Renal cortex interstitium (tissue), 11 donors: ENCODE measurements around the gene CCDC34. TPM values are rescaled to one million over a fixed set of nuclear protein-coding genes. Genes with fewer than 3 reads are reported as not detected.

Source experiments
- DNase-seq, 11 donors: peaks; one replicate each; pipeline ENCODE4 v3.0.0-alpha.2; 2013; ENCODE audit warnings: low read depth in 9 of 11, low spot score in 4 of 11; ENCODE audit errors: extremely low read depth in 1 of 11
- polyA plus RNA-seq, 3 donors: library from polyadenylated mRNA; unstranded; fragments of 120-200 nt; gene quantifications; one replicate each; pipeline ENCODE4 v1.2.1, GENCODE V29; 2013; ENCODE audit not compliant: insufficient read length in 3 of 3

The CCDC34 gene
- polyA plus RNA-seq, 3 donors, result 28.1 to 34.4 (median 31.8) TPM

DNA sequence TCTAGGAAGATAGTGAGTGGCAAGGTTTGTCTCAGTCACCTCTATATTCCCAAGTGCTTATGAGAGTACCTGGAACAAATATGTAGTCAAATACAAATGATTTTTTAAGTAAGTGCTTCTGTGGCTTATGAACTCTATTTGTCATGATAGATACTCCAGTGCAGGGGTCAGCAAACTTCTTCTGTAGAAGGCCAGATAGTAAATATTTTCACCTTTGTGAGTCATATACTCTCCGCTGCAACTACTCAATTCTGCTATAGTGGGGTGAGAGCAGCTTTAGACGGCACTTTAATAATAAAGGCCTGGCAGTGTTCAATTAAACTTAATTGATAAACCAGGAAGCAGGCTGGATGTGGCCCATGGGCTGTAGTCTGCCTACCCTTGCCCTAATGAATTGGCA, 12.4 kb upstream of the CCDC34 start:
- DNase-seq, result no peak

DNA sequence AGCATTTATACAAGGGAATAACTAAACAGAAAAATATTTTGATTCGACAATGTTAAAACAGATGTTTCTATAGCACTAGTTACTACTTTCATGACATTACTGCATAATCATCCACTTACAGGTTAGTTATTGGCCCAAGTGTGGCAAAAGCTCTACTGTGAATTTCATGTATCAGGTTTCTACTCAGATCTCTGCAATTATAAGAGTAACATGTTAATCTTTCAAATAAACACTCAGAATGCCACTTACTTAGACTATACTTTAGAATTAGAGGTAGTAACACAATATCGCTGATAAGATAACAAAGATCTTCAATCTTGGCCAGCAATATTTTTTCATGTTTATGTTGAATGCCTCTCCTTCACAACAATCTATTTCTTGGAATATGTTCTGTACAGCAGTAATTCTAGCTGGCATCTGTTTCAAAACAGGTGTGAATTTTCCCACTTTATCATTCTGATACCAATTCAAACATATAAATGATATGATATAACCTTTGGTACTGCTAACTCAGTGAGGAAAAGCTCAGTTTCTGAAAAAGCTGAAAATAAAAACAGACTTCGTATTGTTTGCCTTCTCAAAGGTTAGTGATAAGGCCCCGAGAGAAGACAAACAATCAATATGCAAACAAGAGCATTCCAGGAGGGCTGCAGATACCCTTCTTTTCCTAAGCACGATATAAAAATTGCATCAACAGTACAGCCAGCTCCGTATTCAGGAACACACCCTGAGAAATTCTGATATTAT, 11.0 kb upstream of the CCDC34 start:
- DNase-seq, result no peak

DNA sequence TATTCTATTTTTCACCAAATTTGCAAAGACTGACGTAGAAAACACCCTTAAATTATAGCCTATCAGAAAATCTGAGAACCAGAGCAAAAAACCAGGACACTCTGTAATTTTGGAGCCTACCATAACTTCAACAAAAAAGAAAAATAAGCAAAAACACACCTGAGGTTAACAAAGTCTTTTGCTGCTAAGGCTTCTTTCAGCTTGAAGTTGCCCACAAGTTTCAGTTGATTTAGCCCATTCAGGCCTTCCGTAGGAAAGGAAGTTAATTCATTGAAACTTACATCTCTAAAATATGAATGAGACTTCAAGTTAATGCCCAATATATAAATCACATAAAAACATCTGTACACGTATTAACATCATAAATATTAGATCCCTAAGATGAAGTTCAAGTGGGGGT, 10.4 kb upstream of the CCDC34 start:
- DNase-seq, result no peak

GRCh38 chr11:27372164-27372563, 9.1 kb upstream of the CCDC34 start:
- no peak for DNase-seq

DNA sequence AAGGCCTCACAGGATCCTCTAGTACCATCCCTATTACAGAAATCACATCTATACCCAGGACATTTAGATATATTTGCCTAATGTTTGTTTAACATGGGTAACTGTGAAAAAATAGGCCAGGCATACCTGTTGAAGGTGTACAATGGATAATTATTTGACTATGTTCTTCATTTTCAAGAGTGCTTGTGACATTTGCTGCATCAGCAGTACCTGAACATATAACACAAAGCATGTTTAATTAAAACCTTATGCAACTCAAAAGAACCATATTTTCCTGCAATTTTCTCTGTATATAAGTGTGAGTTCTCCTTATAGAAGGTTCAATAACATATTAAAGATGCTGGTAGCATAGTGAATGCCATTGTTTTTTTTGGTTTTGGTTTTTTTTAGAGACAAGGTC, 8.5 kb upstream of the CCDC34 start:
- DNase-seq, result no peak

- DNase-seq, result no peak
Observed at GRCh38 chr11:27370374-27370773, 7.4 kb upstream of the CCDC34 start.

DNA sequence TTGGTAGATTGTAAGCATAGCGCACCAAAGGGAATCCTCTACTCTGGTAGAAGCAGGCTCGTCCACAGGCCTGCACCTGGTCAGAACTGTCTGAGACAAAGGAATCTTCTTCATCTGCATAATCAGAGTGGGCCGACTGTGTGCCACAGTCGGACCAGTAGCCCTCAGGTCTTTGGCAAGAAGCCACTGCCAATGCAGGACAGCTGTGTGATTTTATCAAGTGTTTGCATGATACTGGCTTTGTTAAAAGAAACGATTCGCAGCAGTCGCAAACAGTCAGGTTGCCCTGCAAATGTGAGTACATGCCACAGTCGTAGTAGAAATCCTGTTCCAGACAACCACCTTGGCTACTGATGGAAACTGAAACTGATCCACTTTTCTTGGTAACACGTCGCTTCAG, 4.9 kb upstream of the CCDC34 start:
- no peak for DNase-seq

DNA sequence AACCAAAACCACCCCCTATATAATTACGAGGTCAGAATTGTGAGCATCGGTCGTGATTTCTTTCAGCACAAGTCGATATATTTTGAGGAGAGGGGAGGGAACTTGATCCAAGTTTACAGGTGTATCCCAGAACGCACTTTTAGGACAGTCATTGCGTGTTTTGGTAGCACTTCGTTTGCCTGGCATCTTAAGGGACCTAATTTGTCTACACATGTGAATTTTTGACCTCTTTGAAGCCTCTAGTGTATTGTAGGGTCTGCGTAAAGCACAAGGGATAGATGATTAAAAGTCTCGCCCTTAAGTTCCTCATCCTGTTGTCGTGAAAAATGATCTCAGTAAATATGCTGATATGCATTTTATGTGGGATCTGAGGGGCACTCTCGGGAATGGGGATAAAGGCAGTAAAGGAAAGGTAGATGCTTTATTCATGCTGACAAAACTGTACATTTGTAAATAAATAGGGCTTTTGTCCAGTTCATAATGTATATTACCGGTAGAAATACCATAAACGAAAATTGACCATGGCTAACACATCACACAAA, 632 bp upstream of the CCDC34 start:
- no peak for DNase-seq

GRCh38 chr11:27361649-27362431, 1.2 kb downstream of the CCDC34 start:
- DNase-seq, result no peak

GRCh38 chr11:27358296-27358695, 4.7 kb downstream of the CCDC34 start:
- DNase-seq, result no peak

DNA sequence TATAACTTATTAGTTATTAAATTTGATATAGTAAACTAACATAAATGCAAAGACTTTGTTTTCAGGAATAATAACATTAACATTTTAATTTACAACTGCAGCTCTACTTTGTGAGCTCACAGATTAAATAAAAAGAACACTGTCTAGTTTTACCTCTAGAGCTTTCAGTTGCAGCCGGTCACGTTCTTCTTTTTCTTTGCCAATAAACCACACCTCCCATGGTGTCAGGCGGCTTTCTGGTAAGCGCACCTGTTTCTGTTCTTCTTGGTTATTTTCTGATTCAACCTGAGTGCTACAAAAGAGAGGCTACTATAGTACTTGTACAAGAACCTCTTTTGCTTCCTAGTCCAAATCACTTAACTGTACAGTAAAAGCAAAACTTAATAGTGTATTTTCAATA, 5.8 kb downstream of the CCDC34 start:
- DNase-seq, result no peak

GRCh38 chr11:27356624-27357222, 6.3 kb downstream of the CCDC34 start:
- no peak for DNase-seq

DNA sequence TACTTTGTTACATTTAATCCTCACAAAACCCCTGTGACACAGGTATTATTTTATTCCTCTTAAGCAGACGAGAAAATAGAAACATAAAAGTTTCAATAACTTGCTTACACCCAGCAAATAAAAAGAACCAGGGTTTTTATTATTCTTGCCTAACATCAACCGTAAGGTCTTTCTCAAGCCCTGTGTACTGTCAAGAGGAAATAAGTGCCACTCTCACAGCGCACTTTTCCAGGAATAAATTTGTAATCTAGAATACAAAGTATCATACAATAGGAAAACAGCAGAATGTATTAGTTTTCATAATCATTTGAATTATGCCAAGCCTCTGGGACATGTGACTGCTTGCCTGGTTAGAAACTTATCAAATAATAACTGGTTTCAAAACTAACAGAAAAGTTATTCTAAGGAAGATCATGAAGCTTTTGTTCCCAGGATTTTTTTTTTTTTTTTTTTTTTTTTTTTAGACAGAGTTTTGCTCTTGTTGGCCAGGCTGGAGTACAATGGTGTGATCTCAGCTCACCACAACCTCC, 7.4 kb downstream of the CCDC34 start:
- no peak for DNase-seq

DNA sequence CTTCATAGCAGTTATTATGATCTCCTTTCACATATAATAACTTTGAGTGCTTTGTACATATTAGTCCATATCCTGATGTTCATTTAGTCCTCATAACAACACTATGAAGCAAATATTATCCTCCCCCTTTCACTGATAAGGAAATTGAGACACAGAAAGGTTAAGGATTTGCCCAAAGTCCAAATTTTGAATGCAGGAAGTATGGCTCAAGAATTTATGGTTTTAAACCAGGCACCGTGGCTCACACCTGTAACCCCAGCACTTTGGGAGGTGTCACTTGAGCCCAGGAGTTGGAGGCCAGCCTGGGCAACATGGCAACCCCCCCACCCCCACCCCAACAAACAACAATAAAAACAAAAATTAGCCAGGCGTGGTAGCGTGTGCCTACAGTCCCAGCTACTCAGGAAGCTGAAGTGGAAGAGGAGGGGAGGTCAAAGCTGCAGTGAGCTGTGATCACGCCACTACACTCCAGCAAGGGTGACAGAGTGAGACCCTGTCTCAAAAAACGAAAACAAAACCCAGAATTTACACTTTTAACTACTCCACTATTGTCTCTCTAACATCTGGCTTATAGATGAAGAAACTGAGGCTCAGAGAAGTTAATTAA, 8.6 kb downstream of the CCDC34 start:
- no peak for DNase-seq

DNA sequence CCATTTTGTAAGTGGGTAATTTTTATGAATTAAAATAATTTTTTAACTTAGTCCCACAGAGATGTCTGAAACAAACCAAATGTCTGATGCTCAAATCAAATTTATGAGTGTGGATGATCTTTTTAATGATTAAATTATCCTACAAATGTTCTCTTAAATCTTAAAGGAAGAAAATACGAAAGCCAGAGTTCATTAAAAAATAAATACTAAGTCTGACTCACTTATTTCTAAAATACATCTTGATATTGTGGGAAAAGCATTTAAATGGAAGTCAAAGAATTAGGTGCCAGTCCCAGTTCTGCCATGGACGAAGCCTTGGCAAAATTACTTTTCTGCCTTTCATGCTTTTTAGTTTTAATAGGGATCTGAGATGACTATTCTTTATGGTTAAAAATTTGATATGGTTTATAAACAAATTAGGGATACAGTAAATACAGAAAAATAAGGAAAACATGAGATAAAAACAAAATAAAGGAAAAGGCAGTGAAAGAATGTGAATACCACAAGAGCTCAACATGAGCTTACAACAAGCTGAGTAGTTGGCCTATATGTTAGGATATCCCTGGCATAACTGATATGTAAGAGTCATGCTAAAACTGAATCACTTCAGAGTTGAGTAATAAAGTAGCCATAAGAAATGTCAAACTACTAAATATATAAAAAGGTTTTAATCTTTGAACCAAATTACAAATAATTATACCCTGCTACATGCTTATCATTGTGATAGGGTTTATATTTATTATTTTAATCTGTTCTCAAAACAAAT, 9.2 kb downstream of the CCDC34 start:
- DNase-seq, result no peak

DNA sequence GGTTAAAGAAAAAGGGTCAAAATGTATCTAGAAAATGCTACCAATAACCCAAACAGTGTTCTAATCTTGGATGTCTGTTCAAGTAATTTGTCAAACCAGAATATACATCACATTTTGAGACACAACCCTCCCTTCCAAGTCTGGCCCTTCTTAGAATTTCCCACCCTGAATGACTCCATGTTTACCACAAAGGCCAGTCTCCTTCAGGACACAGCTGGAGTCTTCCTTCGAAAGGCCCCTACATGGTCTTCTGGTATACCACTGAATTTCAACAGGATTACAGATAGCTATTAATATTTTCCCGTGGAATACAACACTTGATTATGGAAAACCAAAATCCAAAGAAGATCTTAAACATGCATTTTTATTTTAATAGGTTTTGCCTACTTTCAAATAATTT, 10.2 kb downstream of the CCDC34 start:
- DNase-seq, result no peak

DNA sequence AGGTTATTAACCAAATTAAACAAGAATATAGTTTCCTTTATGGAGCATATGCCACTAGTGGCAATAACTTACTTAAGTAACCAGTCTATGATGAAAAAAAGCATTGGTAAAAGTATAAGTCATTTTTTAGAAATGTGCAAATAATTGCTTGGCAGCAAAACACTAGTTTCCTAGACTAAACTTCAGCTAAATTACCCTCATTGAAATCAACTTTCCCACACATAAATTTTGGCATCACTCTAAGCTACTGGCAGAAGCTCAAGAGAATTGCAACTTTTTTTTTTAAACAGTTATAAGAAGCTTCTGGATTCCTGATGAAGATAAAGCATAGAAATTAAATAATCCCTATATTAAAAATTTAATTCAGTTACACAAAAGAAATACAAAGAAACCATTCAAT, 12.5 kb downstream of the CCDC34 start:
- DNase-seq, result no peak

- DNase-seq, result no peak
Observed at GRCh38 chr11:27349919-27350318, 13.1 kb downstream of the CCDC34 start.
